ENCODE data around the gene SEZ6L. TPM values are rescaled to one million over a fixed set of nuclear protein-coding genes. Genes with fewer than 3 reads are reported as not detected.

The SEZ6L gene
- total and polyA plus RNA-seq, 12 donors = 0.01 to 2.5 (median 0.28) TPM

DNA sequence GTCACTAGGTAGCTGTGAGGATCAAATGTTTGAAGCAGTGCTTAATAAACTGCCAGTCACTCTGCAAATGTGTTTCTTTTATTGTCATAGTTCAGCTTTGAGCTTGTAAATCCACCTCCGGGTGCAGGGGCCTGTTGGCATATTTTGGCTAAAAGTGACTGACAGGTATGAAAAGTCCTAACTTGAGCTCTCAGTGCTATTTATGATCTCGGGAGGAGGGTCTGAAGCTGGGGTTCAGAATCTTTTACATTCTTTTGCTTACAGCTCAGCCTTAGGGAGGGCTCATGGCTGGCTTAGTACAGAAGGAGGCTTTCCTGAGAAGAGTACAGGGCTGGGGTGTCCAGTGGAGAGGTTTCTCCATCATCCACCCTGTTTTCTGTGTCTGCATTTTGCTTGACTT lies 261.3 kb downstream of the SEZ6L start:
- intact Hi-C loops (cut with DNase I) = no loop called here
- H3K4me1 ChIP-seq = peaks cover 0 to 45% (median 0%) of the 10 kb centered on the region in 9 donors
- WGBS, 2 donors = 74 to 84% methylated on average over 2 of the region's 2 CpGs
- H3K4me3 ChIP-seq = no peak overlapping the region
- no peak overlapping the region for H3K27ac ChIP-seq
- no peak for ATAC-seq
- TF ChIP-seq CTCF (IDR thresholded peaks at IDR 0.05) = no peak
- peaks cover 0 to 38% (median 17%) of the 10 kb centered on the region in 7 donors for H3K27me3 ChIP-seq
- no peaks in the 10 kb centered on the region for H3K9me3 ChIP-seq
- DNase-seq = no peak
- H3K36me3 ChIP-seq = peaks cover 0 to 12% (median 0%) of the 10 kb centered on the region in 9 donors

- 93 to 94% methylated on average over 13 of the region's 13 CpGs for WGBS, 2 donors
- DNase-seq (no peak), ATAC-seq (no peak)
- Histone ChIP-seq H3K9me3 (no peaks in the 10 kb centered on the region), H3K4me3 (no peak overlapping the region), H3K27ac (no peak overlapping the region), H3K4me1 (peaks cover 0 to 46% (median 0%) of the 10 kb centered on the region in 9 donors), H3K36me3 (peaks cover 0 to 12% (median 0%) of the 10 kb centered on the region in 9 donors), H3K27me3 (peaks cover 0 to 38% (median 17%) of the 10 kb centered on the region in 7 donors)
- TF ChIP-seq CTCF (IDR thresholded peaks at IDR 0.05) = no peak
- intact Hi-C loops (cut with DNase I) = loop anchor here in 1 of 10 donors (1.0 kb wide), 1 partner anchor 16 kb away; no protein-coding TSS in a partner anchor
Measured at GRCh38 chr22:26431261-26431995, 262.2 kb downstream of the SEZ6L start.

DNA sequence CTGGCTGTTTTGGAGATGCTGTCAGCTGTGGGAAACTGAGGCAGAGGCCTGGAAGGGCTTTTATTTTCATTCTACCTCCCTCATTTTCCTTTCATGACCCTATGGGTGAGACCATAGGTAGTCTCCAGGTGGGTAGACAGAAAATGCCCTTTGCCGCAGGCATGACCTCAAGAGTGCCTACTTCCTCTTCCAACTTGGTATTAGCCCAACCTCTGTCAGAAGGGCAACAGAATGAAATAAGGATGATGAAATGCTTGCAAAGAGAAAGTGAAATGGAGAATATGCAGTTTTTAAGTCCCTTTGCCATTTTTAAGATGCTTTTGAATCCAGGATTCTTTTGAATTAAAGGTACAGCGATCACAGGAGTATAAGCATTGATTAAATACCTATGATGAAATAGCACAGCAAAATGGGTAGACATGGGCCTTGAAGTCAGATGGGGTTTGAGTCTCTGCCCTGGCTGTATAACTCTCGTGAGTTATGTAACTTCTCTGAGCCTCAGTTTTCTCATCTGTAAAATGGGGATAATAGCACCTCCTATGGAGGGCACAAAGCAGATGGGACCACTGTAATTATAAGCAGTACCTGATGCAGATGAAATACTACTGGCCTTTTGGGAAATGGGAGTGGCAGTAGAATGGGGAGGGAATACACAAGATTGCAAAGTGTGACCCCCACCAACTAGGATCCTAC lies 263.5 kb downstream of the SEZ6L start:
- Histone ChIP-seq H3K4me1 (peaks cover 0 to 46% (median 0%) of the 10 kb centered on the region in 9 donors), H3K36me3 (peaks cover 0 to 12% (median 0%) of the 10 kb centered on the region in 9 donors), H3K9me3 (no peaks in the 10 kb centered on the region), H3K27me3 (peaks cover 0 to 38% (median 17%) of the 10 kb centered on the region in 7 donors), H3K4me3 (no peak overlapping the region), H3K27ac (no peak overlapping the region)
- DNase-seq = no peak
- intact Hi-C loops (cut with DNase I) = no loop called here
- TF ChIP-seq CTCF (IDR thresholded peaks at IDR 0.05) = no peak
- ATAC-seq = no peak
- WGBS, 2 donors = 84 to 85% methylated on average over 3 of the region's 3 CpGs

All from heart right ventricle (tissue), 16 donors.